HCT116 (cell line): ENCODE data around the gene FBXW4.

Experiments used
- CBX3 ChIP-seq: IDR thresholded peaks from 2 replicates; pipeline ENCODE4 v1.6.1; 2012; ENCODE audit warnings: low read depth
- CEBPB ChIP-seq: IDR thresholded peaks from 2 replicates; pipeline ENCODE4 v1.6.1; 2012; ENCODE audit warnings: low read depth
- CTCF ChIP-seq, 3 experiments: fragments of 200-600 bp in 1 of 3; sonication (generic) in 1 of 3; IDR thresholded peaks in 2 of 3; conservative IDR thresholded peaks in 1 of 3; 2 replicates each; pipeline ENCODE4 v1.5.1; 2012 to 2017; ENCODE audit warnings: low read depth in 2 of 3, low read length in 2 of 3, antibody characterized with exemption in 1 of 3, borderline replicate concordance in 1 of 3, control low read depth in 1 of 3, mild to moderate bottlenecking in 1 of 3, mixed read lengths in 1 of 3, mixed run types in 1 of 3, moderate library complexity in 1 of 3; ENCODE audit not compliant: insufficient read depth in 1 of 3
- EZH2 ChIP-seq: fragments of 200-600 bp; sonication (generic); IDR thresholded peaks from 2 replicates; pipeline ENCODE4 v1.6.1; 2017; ENCODE audit warnings: antibody characterized with exemption, mixed run types
- POLR2A ChIP-seq: IDR thresholded peaks from 2 replicates; pipeline ENCODE4 v1.7.0; 2011; ENCODE audit warnings: borderline replicate concordance; ENCODE audit not compliant: insufficient read depth, insufficient read length; ENCODE audit errors: extremely low read depth
- RAD21 ChIP-seq: IDR thresholded peaks from 2 replicates; pipeline ENCODE4 v1.6.1; 2012; ENCODE audit warnings: low read depth, mild to moderate bottlenecking
- REST ChIP-seq: IDR thresholded peaks from 2 replicates; pipeline ENCODE4 v1.6.1; 2012; ENCODE audit warnings: low read depth
- YY1 ChIP-seq: IDR thresholded peaks from 2 replicates; pipeline ENCODE4 v1.6.1; 2011; ENCODE audit warnings: low read length, low read depth, moderate library complexity, mild to moderate bottlenecking; ENCODE audit not compliant: insufficient replicate concordance; ENCODE audit errors: extremely low read depth
- ZBTB33 ChIP-seq: IDR thresholded peaks from 2 replicates; pipeline ENCODE4 v1.6.1; 2011; ENCODE audit warnings: mild to moderate bottlenecking, low read length, moderate library complexity; ENCODE audit not compliant: insufficient replicate concordance; ENCODE audit errors: extremely low read depth
- ZNF274 ChIP-seq: fragments of 200-500 bp; sonication (Bioruptor generic); IDR thresholded peaks from 2 replicates; pipeline ENCODE4 v1.6.1; 2014; ENCODE audit warnings: mild to moderate bottlenecking, low read depth, low read length, inconsistent platforms

- TF ChIP-seq REST, result no peak
- TF ChIP-seq POLR2A, result no peak
- no peak for TF ChIP-seq RAD21
- no peak for TF ChIP-seq CTCF (IDR thresholded peaks at IDR 0.05 in 2 of 3, conservative IDR thresholded peaks at IDR 0.05 in 1 of 3; ENCODE audit: borderline replicate concordance in 1 of 3, insufficient read depth in 1 of 3, low read depth in 2 of 3, low read length in 2 of 3)
- TF ChIP-seq ZNF274, result no peak
- TF ChIP-seq CBX3, result no peak
- TF ChIP-seq EZH2, result no peak
- no peak for TF ChIP-seq CEBPB
- no peak for TF ChIP-seq YY1
- no peak for TF ChIP-seq ZBTB33
Observed at GRCh38 chr10:101630633-101630920, 64.4 kb downstream of the FBXW4 start.
